Prostate gland (tissue), 2 donors: ENCODE results near the gene GPR55. TPM values are rescaled to one million over a fixed set of nuclear protein-coding genes. Genes with fewer than 3 reads are reported as not detected.

Experiments used
- DNase-seq: peaks from one replicate; pipeline ENCODE4 v3.0.0-alpha.2; 2019; ENCODE audit warnings: low spot score
- H3K27ac ChIP-seq, 2 donors: fragments of 200-600 bp; sonication (generic); 2 replicates each; pipeline ENCODE4 v1.5.1; 2017 to 2019
- H3K27me3 ChIP-seq: fragments of 200-600 bp; sonication (generic); replicated peaks from 2 replicates; pipeline ENCODE4 v1.5.1; 2019; ENCODE audit not compliant: insufficient read depth
- H3K36me3 ChIP-seq, 2 donors: fragments of 200-600 bp; sonication (generic); 1 replicate in 1 of 2; 2 replicates in 1 of 2; pipeline versions ENCODE4 v1.5.1 to v1.8.1; 2017 to 2019
- H3K4me1 ChIP-seq: fragments of 200-600 bp; sonication (generic); replicated peaks from 2 replicates; pipeline ENCODE4 v1.5.1; 2019
- H3K4me3 ChIP-seq, 2 donors: fragments of 200-600 bp; sonication (generic); 2 replicates each; pipeline ENCODE4 v1.5.1; 2017 to 2019
- H3K9me3 ChIP-seq: fragments of 200-600 bp; sonication (generic); 2 replicates; pipeline ENCODE4 v1.5.1; 2017
- CTCF ChIP-seq, 4 experiments: fragments of 200-600 bp in 2 of 4; fragments of 450-650 bp in 2 of 4; sonication (generic) in 2 of 4; IDR thresholded peaks; 1 replicate in 3 of 4; 2 replicates in 1 of 4; pipeline ENCODE4 v1.5.1; 2016 to 2019; ENCODE audit warnings: antibody characterized with exemption in 4 of 4, mild to moderate bottlenecking in 2 of 4, moderate library complexity in 2 of 4
- POLR2A ChIP-seq: fragments of 450-650 bp; IDR thresholded peaks from one replicate; pipeline ENCODE4 v1.6.1; 2016; ENCODE audit warnings: antibody characterized with exemption, mild to moderate bottlenecking
- POLR2AphosphoS5 ChIP-seq: sonication (generic); formaldehyde crosslinking; IDR thresholded peaks from one replicate; pipeline ENCODE4 v1.6.1; 2017; ENCODE audit warnings: antibody characterized with exemption
- WGBS: methylation state at CpG from one replicate; pipeline ENCODE4 v1.1.5; 2018; 5-methylcytosine and 5-hydroxymethylcytosine counted together
- intact Hi-C: fragments of 100-400 bp; cut with DNase I; formaldehyde crosslinking; loops from one replicate; pipeline ENCODE4 v1.14.2; 2022
- total RNA-seq, 2 donors: library from RNA; depleted of rRNA; stranded (reverse); fragments of >200 nt; gene quantifications; one replicate each; pipeline ENCODE4 v1.1.0, GENCODE V29; 2016

Gene GPR55
- total RNA-seq, 2 donors from 2014 or later: 0.77 to 3.0 TPM

DNA sequence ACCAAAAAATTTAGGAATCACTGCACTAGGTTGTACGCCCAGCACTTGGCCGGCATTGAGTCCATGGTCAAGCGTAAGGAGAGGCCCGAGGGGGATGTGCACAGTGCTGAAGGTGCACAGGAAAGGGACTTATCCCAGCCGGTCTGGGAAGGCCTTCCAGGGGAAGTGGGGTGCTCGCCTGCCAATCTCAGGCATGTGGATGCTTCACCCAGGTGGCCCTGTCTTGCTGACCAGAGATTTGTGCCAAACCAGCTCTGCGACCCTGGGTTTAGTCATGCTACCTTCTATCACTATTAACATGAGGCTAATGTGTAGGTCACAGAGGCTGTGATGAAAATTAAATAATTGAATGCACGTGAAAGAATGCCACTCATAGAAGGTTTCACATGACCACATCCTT is 62.0 kb downstream of the GPR55 start:
- Histone ChIP-seq H3K27me3 (no peaks in the 10 kb centered on the region), H3K4me1 (peaks cover 12% of the 10 kb centered on the region), H3K4me3 (no peak overlapping the region), H3K9me3 (no peaks in the 10 kb centered on the region), H3K36me3 (no peaks in the 10 kb centered on the region), H3K27ac (no peak overlapping the region)
- DNase-seq: no peak
- 76% methylated on average over 8 of the region's 8 CpGs for WGBS
- no peak for TF ChIP-seq POLR2AphosphoS5
- no peak for TF ChIP-seq CTCF (IDR thresholded peaks at IDR 0.05)
- TF ChIP-seq POLR2A: no peak
- intact Hi-C loops: no loop called here

GRCh38 chr2:230862292-230862691 is 62.8 kb downstream of the GPR55 start:
- TF ChIP-seq CTCF (IDR thresholded peaks at IDR 0.05) (no peak), POLR2A (no peak), POLR2AphosphoS5 (no peak)
- intact Hi-C loops: no loop called here
- H3K27ac ChIP-seq: no peak overlapping the region
- no peaks in the 10 kb centered on the region for H3K27me3 ChIP-seq
- peaks cover 9% of the 10 kb centered on the region for H3K4me1 ChIP-seq
- no peaks in the 10 kb centered on the region for H3K36me3 ChIP-seq
- no peaks in the 10 kb centered on the region for H3K9me3 ChIP-seq
- DNase-seq: no peak
- H3K4me3 ChIP-seq: no peak overlapping the region
- WGBS: 97% methylated on average over 5 of the region's 5 CpGs

- Histone ChIP-seq H3K27ac (no peak overlapping the region), H3K36me3 (no peaks in the 10 kb centered on the region), H3K4me3 (no peak overlapping the region), H3K4me1 (peaks cover 7% of the 10 kb centered on the region), H3K27me3 (no peaks in the 10 kb centered on the region), H3K9me3 (no peaks in the 10 kb centered on the region)
- DNase-seq: no peak
- no peak for TF ChIP-seq POLR2A
- no peak for TF ChIP-seq POLR2AphosphoS5
- no peak for TF ChIP-seq CTCF (IDR thresholded peaks at IDR 0.05)
- 51% methylated on average over 13 of the region's 13 CpGs for WGBS
- intact Hi-C loops: no loop called here
Observed at GRCh38 chr2:230861552-230862255, 63.3 kb downstream of the GPR55 start.

Other genes starting within 250 kb of the GPR55 start
- 100 to 1,000 TPM in 1 of 2 donors, 10 to 100 TPM in 1; 75.4 to 105 TPM for gene CAB39, start 212.4 kb downstream of the GPR55 start, total RNA-seq
- gene ITM2C, start 60.3 kb downstream of the GPR55 start, total RNA-seq: 100 to 1,000 TPM; 104 to 137 TPM
- gene SPATA3, start 70.9 kb upstream of the GPR55 start, total RNA-seq: 1 to 10 TPM in 1 of 2 donors, not detected in 1; 1.8 TPM
- gene C2orf72, start 112.3 kb upstream of the GPR55 start, total RNA-seq: 10 to 100 TPM in 1 of 2 donors, 1 to 10 TPM in 1; 7.2 to 13.0 TPM
- gene PSMD1, start 131.6 kb upstream of the GPR55 start, total RNA-seq: 10 to 100 TPM; 47.1 to 73.1 TPM
- not detected for gene HTR2B, start 199.8 kb upstream of the GPR55 start, total RNA-seq